Measurements from ENCODE around the gene CHMP3. TPM values are rescaled to one million over a fixed set of nuclear protein-coding genes. Genes with fewer than 3 reads are reported as not detected.
"Not testable (repeated sequence)": the region's sequence is repeated elsewhere in the genome, so short reads cannot be mapped to it uniquely, and the experiment has no call there.

CHMP3 gene
- total RNA-seq, 1 donor from 2014 or later = 21.9 TPM

GRCh38 chr2:86593266-86593665 lies 30.0 kb upstream of the CHMP3 start:
- TF ChIP-seq EZH2phosphoT487 (IDR thresholded peaks at IDR 0.05) = no peak
- no peak for TF ChIP-seq CTCF (IDR thresholded peaks at IDR 0.05)
- TF ChIP-seq EZH2 (IDR thresholded peaks at IDR 0.05) = no peak

GRCh38 chr2:86592547-86593230 lies 29.4 kb upstream of the CHMP3 start:
- Histone ChIP-seq H3K36me3 (no peaks in the 10 kb centered on the region), H4K20me1 (ENCODE audit: low read depth) (no peaks in the 10 kb centered on the region), H2AFZ (replicated peaks) (no peak overlapping the region), H3K9me3 (ENCODE audit: low read depth) (no peaks in the 10 kb centered on the region), H3K4me2 (no peak overlapping the region), H3K79me2 (ENCODE audit: low read depth) (no peaks in the 10 kb centered on the region), H3K27ac (no peak overlapping the region), H3K9ac (no peak overlapping the region), H3F3A (ENCODE audit: low read depth) (no peaks in the 10 kb centered on the region), H3K4me1 (no peaks in the 10 kb centered on the region), H3K27me3 (no peaks in the 10 kb centered on the region), H3K4me3 (no peak overlapping the region)
- Mint-ChIP-seq H3K9me3 (peaks cover 3% of the 10 kb centered on the region), H3K36me3 (no peaks in the 10 kb centered on the region), H3K27ac (no peak overlapping the region), H3K4me3 (no peak overlapping the region), H3K27me3 (ENCODE audit: insufficient read depth, low read depth) (peaks cover 6% of the 10 kb centered on the region), H3K4me1 (no peaks in the 10 kb centered on the region)
- TF ChIP-seq CTCF (IDR thresholded peaks at IDR 0.05) (no peak), EZH2phosphoT487 (IDR thresholded peaks at IDR 0.05) (no peak), EZH2 (IDR thresholded peaks at IDR 0.05) (no peak)
- DNase-seq (ENCODE audit: low spot score) = no peak

More at GRCh38 chr2:86593266-86593665, 30.0 kb upstream of the CHMP3 start:
- Mint-ChIP-seq H3K4me3 (no peak overlapping the region), H3K9me3 (peaks cover 6% of the 10 kb centered on the region), H3K36me3 (no peaks in the 10 kb centered on the region), H3K27me3 (ENCODE audit: insufficient read depth, low read depth) (peaks cover 6% of the 10 kb centered on the region), H3K4me1 (no peaks in the 10 kb centered on the region), H3K27ac (no peak overlapping the region)
- H3K4me3 ChIP-seq = no peak overlapping the region
- H2AFZ ChIP-seq (replicated peaks) = no peak overlapping the region
- H3F3A ChIP-seq (ENCODE audit: low read depth) = no peaks in the 10 kb centered on the region
- no peaks in the 10 kb centered on the region for H4K20me1 ChIP-seq (ENCODE audit: low read depth)
- H3K4me1 ChIP-seq = no peaks in the 10 kb centered on the region
- no peaks in the 10 kb centered on the region for H3K9me3 ChIP-seq (ENCODE audit: low read depth)
- no peak overlapping the region for H3K9ac ChIP-seq
- no peaks in the 10 kb centered on the region for H3K36me3 ChIP-seq
- H3K4me2 ChIP-seq = no peak overlapping the region
- H3K27me3 ChIP-seq = no peaks in the 10 kb centered on the region
- DNase-seq (ENCODE audit: low spot score) = no peak
- H3K27ac ChIP-seq = no peak overlapping the region
- H3K79me2 ChIP-seq (ENCODE audit: low read depth) = no peaks in the 10 kb centered on the region

- not testable (repeated sequence) for H3K27me3 ChIP-seq; H4K20me1 ChIP-seq (ENCODE audit: low read depth); DNase-seq (ENCODE audit: low spot score); H3K9ac ChIP-seq; H3K9me3 ChIP-seq (ENCODE audit: low read depth); H3K36me3 Mint-ChIP-seq; H3K79me2 ChIP-seq (ENCODE audit: low read depth); H3K4me3 ChIP-seq; H3K4me3 Mint-ChIP-seq; H3F3A ChIP-seq (ENCODE audit: low read depth); H3K4me1 ChIP-seq; H3K4me1 Mint-ChIP-seq; H3K4me2 ChIP-seq; H3K27ac ChIP-seq; H2AFZ ChIP-seq (replicated peaks); H3K9me3 Mint-ChIP-seq; H3K27ac Mint-ChIP-seq; H3K27me3 Mint-ChIP-seq (ENCODE audit: insufficient read depth, low read depth); H3K36me3 ChIP-seq
These were observed 26.5 kb upstream of the CHMP3 start for GRCh38 chr2:86589701-86590100.

GRCh38 chr2:86584151-86584913 lies 21.1 kb upstream of the CHMP3 start:
- no peaks in the 10 kb centered on the region for H3F3A ChIP-seq (ENCODE audit: low read depth)
- H3K4me1 Mint-ChIP-seq = peaks cover 14% of the 10 kb centered on the region
- no peak overlapping the region for H3K27ac ChIP-seq
- H3K27me3 ChIP-seq = no peaks in the 10 kb centered on the region
- no peak overlapping the region for H3K27ac Mint-ChIP-seq
- no peaks in the 10 kb centered on the region for H3K9me3 Mint-ChIP-seq
- H4K20me1 ChIP-seq (ENCODE audit: low read depth) = no peaks in the 10 kb centered on the region
- no peaks in the 10 kb centered on the region for H3K4me1 ChIP-seq
- DNase-seq (ENCODE audit: low spot score) = no peak
- H3K79me2 ChIP-seq (ENCODE audit: low read depth) = no peaks in the 10 kb centered on the region
- H3K9me3 ChIP-seq (ENCODE audit: low read depth) = no peaks in the 10 kb centered on the region
- no peaks in the 10 kb centered on the region for H3K36me3 ChIP-seq
- no peaks in the 10 kb centered on the region for H3K36me3 Mint-ChIP-seq
- no peak overlapping the region for H3K4me3 ChIP-seq
- no peak overlapping the region for H3K4me2 ChIP-seq
- peaks cover 2% of the 10 kb centered on the region for H3K27me3 Mint-ChIP-seq (ENCODE audit: insufficient read depth, low read depth)
- TF ChIP-seq EZH2 (IDR thresholded peaks at IDR 0.05) (no peak), EZH2phosphoT487 (IDR thresholded peaks at IDR 0.05) (no peak), CTCF (IDR thresholded peaks at IDR 0.05) (no peak)
- no peak overlapping the region for H3K9ac ChIP-seq
- no peak overlapping the region for H2AFZ ChIP-seq (replicated peaks)
- H3K4me3 Mint-ChIP-seq = no peak overlapping the region

Data from neural progenitor cell (in vitro differentiated cells).